Thyroid gland (tissue), 4 donors: ENCODE measurements around the gene DST.

ENCODE experiments used
- CTCF ChIP-seq, 6 experiments: fragments of 200-600 bp in 3 of 6; fragments of 450-650 bp in 3 of 6; sonication (generic) in 3 of 6; IDR thresholded peaks; one replicate each; pipeline ENCODE4 v1.5.1; 2016 to 2019; ENCODE audit warnings: antibody characterized with exemption in 6 of 6, mild to moderate bottlenecking in 2 of 6, inconsistent platforms in 1 of 6, moderate library complexity in 1 of 6
- POLR2A ChIP-seq, 2 donors: fragments of 450-650 bp; IDR thresholded peaks; one replicate each; pipeline ENCODE4 v1.6.1; 2017; ENCODE audit warnings: antibody characterized with exemption in 2 of 2, mild to moderate bottlenecking in 2 of 2, moderate library complexity in 1 of 2

- TF ChIP-seq POLR2A (IDR thresholded peaks at IDR 0.05) = no peak
- no peak for TF ChIP-seq CTCF (IDR thresholded peaks at IDR 0.05)
These were observed 131.1 kb downstream of the DST start for GRCh38 chr6:56511591-56511990.
